Fibroblast of skin of left biceps (primary cell): Measurements from ENCODE around the gene ABTB2.
A peak's percentile ranks its signal among the peaks of the same experiment; 100 is the strongest.

Experiments used
- DNase-seq, 2 experiments: peaks; one replicate each; pipeline ENCODE4 v3.0.0-alpha.2; 2013; ENCODE audit warnings: low read depth in 2 of 2

The ABTB2 gene

GRCh38 chr11:34114014-34114413 is 243.8 kb downstream of the ABTB2 start:
- DNase-seq = no peak

GRCh38 chr11:34111722-34112270 is 246.0 kb downstream of the ABTB2 start:
- no peak for DNase-seq

- no peak for DNase-seq
Measured at GRCh38 chr11:34105957-34106504, 251.8 kb downstream of the ABTB2 start.

- DNase-seq = peak; percentile 97 to 98
Measured at GRCh38 chr11:34105079-34105956, 252.5 kb downstream of the ABTB2 start, which contains the start of gene NAT10. NAT10 (plus strand) TSS chr11:34105629; CDS start chr11:34108226, 2,597 bp downstream.

GRCh38 chr11:34104680-34105078 is 253.1 kb downstream of the ABTB2 start:
- DNase-seq = no peak
